ENCODE data around the gene PTBP3. TPM values are rescaled to one million over a fixed set of nuclear protein-coding genes. Genes with fewer than 3 reads are reported as not detected.
"Not testable (repeated sequence)": the region's sequence is repeated elsewhere in the genome, so short reads cannot be mapped to it uniquely, and the experiment has no call there.

The PTBP3 gene
- total RNA-seq, 1 donor from 2014 or later: 108 TPM

DNA sequence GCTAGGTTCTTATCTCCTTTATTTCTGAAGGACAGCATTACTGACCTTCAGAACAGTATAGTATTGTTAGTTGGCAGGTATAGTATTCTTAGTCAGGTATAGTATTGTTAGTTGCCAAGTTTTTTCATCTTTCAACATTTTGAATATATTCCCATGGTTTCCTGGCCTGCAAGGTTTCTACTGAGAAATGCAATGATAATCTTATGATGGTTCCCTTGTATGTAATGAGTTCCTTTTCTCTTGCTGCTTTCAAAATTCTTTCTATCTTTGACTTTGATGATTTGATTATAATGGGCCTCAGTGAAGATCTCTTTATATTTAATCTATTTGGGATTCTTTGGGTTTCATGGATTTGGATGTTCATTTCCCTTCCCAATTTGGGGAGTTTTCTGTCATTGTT lies 34.0 kb upstream of the PTBP3 start:
- Mint-ChIP-seq H3K27ac (ENCODE audit: unreplicated experiment) (no peak overlapping the region), H3K4me3 (ENCODE audit: unreplicated experiment) (no peak overlapping the region), H3K9me3 (ENCODE audit: unreplicated experiment) (peaks cover 3% of the 10 kb centered on the region), H3K27me3 (ENCODE audit: low read depth, unreplicated experiment) (no peaks in the 10 kb centered on the region), H3K4me1 (ENCODE audit: low read depth, unreplicated experiment) (no peaks in the 10 kb centered on the region), H3K36me3 (ENCODE audit: low read depth, unreplicated experiment) (peaks cover 1% of the 10 kb centered on the region)
- Histone ChIP-seq H3K4me1 (ENCODE audit: insufficient read depth, low read length) (no peaks in the 10 kb centered on the region), H3K9me3 (ENCODE audit: insufficient read depth, low read depth, low read length) (no peaks in the 10 kb centered on the region), H3K4me3 (ENCODE audit: insufficient read depth, low read depth, low read length) (no peak overlapping the region), H3K9ac (ENCODE audit: low read length) (no peak overlapping the region), H2AFZ (ENCODE audit: low read depth, low read length) (no peak overlapping the region), H4K20me1 (ENCODE audit: insufficient read depth, low read length) (no peaks in the 10 kb centered on the region), H3K27me3 (ENCODE audit: insufficient read depth, low read length) (no peaks in the 10 kb centered on the region), H3K36me3 (ENCODE audit: insufficient read depth, low read length) (no peaks in the 10 kb centered on the region), H3K4me2 (ENCODE audit: low read length) (no peak overlapping the region), H3K27ac (ENCODE audit: low read depth, low read length) (no peak overlapping the region), H3K79me2 (ENCODE audit: insufficient read depth, low read length) (no peaks in the 10 kb centered on the region)
- DNase-seq (ENCODE audit: low read depth): no peak
- TF ChIP-seq EZH2 (IDR thresholded peaks at IDR 0.05; ENCODE audit: insufficient read depth, low read length) (no peak), CTCF (IDR thresholded peaks at IDR 0.05; ENCODE audit: insufficient read depth, low read depth, low read length) (no peak)
- no peak for FAIRE-seq

DNA sequence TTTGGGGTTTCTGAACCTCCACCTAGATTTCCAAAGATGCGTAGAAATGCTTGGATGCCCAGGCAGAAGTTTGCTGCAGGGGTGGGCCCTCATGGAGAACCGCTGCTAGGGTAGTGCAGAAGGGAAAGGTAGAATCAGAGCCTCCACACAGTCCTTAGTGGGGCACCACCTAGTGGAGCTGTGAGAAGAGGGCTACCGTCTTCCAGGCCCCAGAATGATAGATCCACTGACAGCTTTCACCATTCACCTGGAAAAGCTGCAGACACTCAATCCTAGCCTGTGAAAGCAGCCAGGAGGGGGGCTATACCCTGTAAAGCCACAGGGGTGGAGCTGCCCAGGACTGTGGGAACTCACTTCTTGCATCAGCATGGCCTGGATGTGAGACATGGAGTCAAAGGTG lies 33.2 kb upstream of the PTBP3 start:
- no peaks in the 10 kb centered on the region for H3K4me1 ChIP-seq (ENCODE audit: insufficient read depth, low read length)
- no peak overlapping the region for H3K4me2 ChIP-seq (ENCODE audit: low read length)
- H2AFZ ChIP-seq (ENCODE audit: low read depth, low read length): no peak overlapping the region
- Mint-ChIP-seq H3K36me3 (ENCODE audit: low read depth, unreplicated experiment) (no peaks in the 10 kb centered on the region), H3K27ac (ENCODE audit: unreplicated experiment) (no peak overlapping the region), H3K9me3 (ENCODE audit: unreplicated experiment) (peaks cover 3% of the 10 kb centered on the region), H3K4me3 (ENCODE audit: unreplicated experiment) (no peak overlapping the region), H3K27me3 (ENCODE audit: low read depth, unreplicated experiment) (no peaks in the 10 kb centered on the region), H3K4me1 (ENCODE audit: low read depth, unreplicated experiment) (no peaks in the 10 kb centered on the region)
- no peak overlapping the region for H3K27ac ChIP-seq (ENCODE audit: low read depth, low read length)
- no peaks in the 10 kb centered on the region for H3K79me2 ChIP-seq (ENCODE audit: insufficient read depth, low read length)
- no peaks in the 10 kb centered on the region for H3K9me3 ChIP-seq (ENCODE audit: insufficient read depth, low read depth, low read length)
- no peak overlapping the region for H3K4me3 ChIP-seq (ENCODE audit: insufficient read depth, low read depth, low read length)
- no peak overlapping the region for H3K9ac ChIP-seq (ENCODE audit: low read length)
- DNase-seq (ENCODE audit: low read depth) (no peak), FAIRE-seq (no peak)
- TF ChIP-seq CTCF (IDR thresholded peaks at IDR 0.05; ENCODE audit: insufficient read depth, low read depth, low read length): no peak
- H4K20me1 ChIP-seq (ENCODE audit: insufficient read depth, low read length): no peaks in the 10 kb centered on the region
- H3K36me3 ChIP-seq (ENCODE audit: insufficient read depth, low read length): no peaks in the 10 kb centered on the region
- H3K27me3 ChIP-seq (ENCODE audit: insufficient read depth, low read length): no peaks in the 10 kb centered on the region

GRCh38 chr9:112365257-112365656 lies 31.8 kb upstream of the PTBP3 start:
- H4K20me1 ChIP-seq (ENCODE audit: insufficient read depth, low read length); H3K27me3 ChIP-seq (ENCODE audit: insufficient read depth, low read length); H3K4me3 ChIP-seq (ENCODE audit: insufficient read depth, low read depth, low read length); H2AFZ ChIP-seq (ENCODE audit: low read depth, low read length); H3K9me3 Mint-ChIP-seq (ENCODE audit: unreplicated experiment); H3K4me1 Mint-ChIP-seq (ENCODE audit: low read depth, unreplicated experiment); H3K27ac ChIP-seq (ENCODE audit: low read depth, low read length); H3K27ac Mint-ChIP-seq (ENCODE audit: unreplicated experiment); H3K4me1 ChIP-seq (ENCODE audit: insufficient read depth, low read length); FAIRE-seq; H3K9ac ChIP-seq (ENCODE audit: low read length); H3K36me3 ChIP-seq (ENCODE audit: insufficient read depth, low read length); DNase-seq (ENCODE audit: low read depth); H3K9me3 ChIP-seq (ENCODE audit: insufficient read depth, low read depth, low read length); H3K4me2 ChIP-seq (ENCODE audit: low read length); H3K4me3 Mint-ChIP-seq (ENCODE audit: unreplicated experiment); H3K27me3 Mint-ChIP-seq (ENCODE audit: low read depth, unreplicated experiment); H3K36me3 Mint-ChIP-seq (ENCODE audit: low read depth, unreplicated experiment); H3K79me2 ChIP-seq (ENCODE audit: insufficient read depth, low read length): not testable (repeated sequence)

All from astrocyte (in vitro differentiated cells and primary cell).